Brain microvascular endothelial cell (primary cell): ENCODE data around the gene MMP2.
A peak's percentile ranks its signal among the peaks of the same experiment; 100 is the strongest.

ENCODE experiments used
- DNase-seq: peaks from one replicate; pipeline ENCODE4 v3.0.0-alpha.2; 2020
- H3K27ac ChIP-seq: fragments of 250-450 bp; sonication (Bioruptor Pico); 2 replicates; pipeline ENCODE4 v1.5.1; 2020; ENCODE audit warnings: mild to moderate bottlenecking, moderate library complexity
- H3K27me3 ChIP-seq: fragments of 250-450 bp; sonication (Bioruptor Pico); replicated peaks from 2 replicates; pipeline ENCODE4 v1.5.1; 2020; ENCODE audit warnings: mild to moderate bottlenecking
- H3K36me3 ChIP-seq: fragments of 250-450 bp; sonication (Bioruptor Pico); replicated peaks from 2 replicates; pipeline ENCODE4 v1.5.1; 2020; ENCODE audit warnings: mild to moderate bottlenecking
- H3K4me3 ChIP-seq: 2 replicates; pipeline ENCODE4 v1.5.1; 2011; ENCODE audit warnings: low read depth, mild to moderate bottlenecking, control low read depth, low read length, moderate library complexity
- CTCF ChIP-seq: IDR thresholded peaks from 2 replicates; pipeline ENCODE4 v1.5.1; 2011; ENCODE audit warnings: low read depth, mild to moderate bottlenecking, moderate library complexity, low read length, control low read depth, inconsistent platforms; ENCODE audit errors: missing control alignments
- in situ Hi-C: cut with HindIII; loops from 2 replicates; pipeline ENCODE4 v1.10.0; 2017; ENCODE audit warnings: low sequenced_read_pairs, low pct_ligation_motif_present

MMP2 gene

DNA sequence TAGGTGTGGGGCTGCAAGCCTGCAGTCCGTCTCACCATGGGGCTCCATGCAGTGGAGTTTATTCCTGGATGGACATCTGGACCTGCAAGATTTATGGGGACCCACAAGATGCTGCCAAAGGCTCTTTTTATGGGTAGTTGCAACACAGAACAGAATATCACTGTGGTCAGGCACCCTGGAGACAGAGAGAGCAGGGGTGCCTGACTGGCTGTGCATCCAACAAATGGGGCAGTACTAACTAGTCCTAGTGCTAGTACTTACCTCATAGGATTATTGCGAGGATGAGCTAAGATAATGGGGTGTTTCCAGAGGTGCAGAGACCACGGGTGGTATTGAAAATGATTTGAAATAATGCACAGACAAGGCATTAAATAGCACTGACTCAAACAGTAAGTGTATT, 42.4 kb upstream of the MMP2 start:
- no peak for TF ChIP-seq CTCF
- H3K4me3 ChIP-seq: no peak overlapping the region
- H3K27me3 ChIP-seq: no peaks in the 10 kb centered on the region
- H3K27ac ChIP-seq: no peak overlapping the region
- in situ Hi-C loops: loop anchor here (25.0 kb wide), 1 partner anchor 401 kb away; the partner anchor contains the start of gene CES1
- no peak for DNase-seq
- H3K36me3 ChIP-seq: no peaks in the 10 kb centered on the region

DNA sequence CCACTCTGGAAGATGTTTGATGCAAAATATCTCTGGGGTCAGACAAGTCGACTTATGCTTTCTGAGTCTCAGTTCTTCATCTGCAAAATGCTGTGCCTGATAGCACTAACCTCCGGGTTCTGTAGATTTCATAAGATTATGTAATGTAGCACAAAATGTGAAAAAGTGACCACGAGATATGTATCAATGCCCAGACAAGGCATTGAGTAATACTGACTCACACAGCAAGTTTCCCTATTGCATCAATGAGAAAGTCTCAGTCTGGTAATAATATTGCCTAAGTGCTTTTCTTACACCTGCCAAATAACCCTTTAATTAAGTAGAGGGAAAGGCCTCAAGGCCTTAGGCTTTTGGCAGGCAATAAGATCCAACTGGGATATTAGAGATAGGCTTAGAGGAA, 41.4 kb upstream of the MMP2 start:
- Histone ChIP-seq H3K4me3 (no peak overlapping the region), H3K27ac (no peak overlapping the region), H3K36me3 (no peaks in the 10 kb centered on the region), H3K27me3 (no peaks in the 10 kb centered on the region)
- in situ Hi-C loops: loop anchor here (25.0 kb wide), 1 partner anchor 400 kb away; the partner anchor contains the start of gene CES1
- no peak for TF ChIP-seq CTCF
- DNase-seq: peak; percentile 24

GRCh38 chr16:55438281-55438680, 40.7 kb upstream of the MMP2 start:
- no peak for TF ChIP-seq CTCF
- H3K36me3 ChIP-seq: no peaks in the 10 kb centered on the region
- no peaks in the 10 kb centered on the region for H3K27me3 ChIP-seq
- no peak overlapping the region for H3K4me3 ChIP-seq
- H3K27ac ChIP-seq: no peak overlapping the region
- in situ Hi-C loops: loop anchor here (25.0 kb wide), 1 partner anchor 399 kb away; the partner anchor contains the start of gene CES1
- no peak for DNase-seq

- H3K27me3 ChIP-seq: no peaks in the 10 kb centered on the region
- no peak for TF ChIP-seq CTCF
- no peaks in the 10 kb centered on the region for H3K36me3 ChIP-seq
- in situ Hi-C loops: loop anchor here (25.0 kb wide), 1 partner anchor 398 kb away; the partner anchor contains the start of gene CES1
- H3K4me3 ChIP-seq: no peak overlapping the region
- H3K27ac ChIP-seq: no peak overlapping the region
- no peak for DNase-seq
Observed at GRCh38 chr16:55439101-55439690, 39.8 kb upstream of the MMP2 start.

GRCh38 chr16:55443434-55444346, 35.3 kb upstream of the MMP2 start:
- no peak overlapping the region for H3K4me3 ChIP-seq
- no peak overlapping the region for H3K27ac ChIP-seq
- no peak for TF ChIP-seq CTCF
- no peaks in the 10 kb centered on the region for H3K36me3 ChIP-seq
- DNase-seq: no peak
- in situ Hi-C loops: loop anchor here (25.0 kb wide), 1 partner anchor 394 kb away; the partner anchor contains the start of gene CES1
- no peaks in the 10 kb centered on the region for H3K27me3 ChIP-seq
